Left ventricle myocardium inferior (tissue), 1 donor: ENCODE results near the gene GPR55. TPM values are rescaled to one million over a fixed set of nuclear protein-coding genes. Genes with fewer than 3 reads are reported as not detected.
A peak's percentile ranks its signal among the peaks of the same experiment; 100 is the strongest.

Experiments used
- DNase-seq: peaks from one replicate; pipeline ENCODE4 v3.0.0-alpha.2; 2020
- H3K27ac ChIP-seq: fragments of 200-600 bp; replicated peaks from 2 replicates; pipeline ENCODE4 v1.8.0; 2021
- H3K27me3 ChIP-seq: fragments of 200-600 bp; 2 replicates; pipeline ENCODE4 v1.8.0; 2021; ENCODE audit warnings: low read depth
- H3K36me3 ChIP-seq: fragments of 200-600 bp; 2 replicates; pipeline ENCODE4 v1.8.0; 2021
- H3K4me1 ChIP-seq: fragments of 200-600 bp; 2 replicates; pipeline ENCODE4 v1.8.0; 2021
- H3K4me3 ChIP-seq: fragments of 200-600 bp; 2 replicates; pipeline ENCODE4 v1.8.0; 2021; ENCODE audit warnings: mild to moderate bottlenecking, moderate library complexity
- H3K9me3 ChIP-seq: fragments of 200-600 bp; replicated peaks from 2 replicates; pipeline ENCODE4 v1.8.0; 2021
- intact Hi-C: fragments of 100-400 bp; cut with micrococcal nuclease; formaldehyde crosslinking; loops from one replicate; pipeline ENCODE4 v1.11.0; 2022
- total RNA-seq: library from RNA; stranded (reverse); fragmentation: NEBNext Ultra II Directional; extraction: Animal tissue kit (Norgen Biotek cat#: 25700); gene quantifications from one replicate; pipeline ENCODE4 v1.2.1, GENCODE V29; 2021
- TF ChIP-seq, protein P1 (sequence below): fragments of 200-600 bp; IDR thresholded peaks from 2 replicates; pipeline ENCODE4 v1.8.0; 2021; ENCODE audit warnings: antibody characterized with exemption, mild to moderate bottlenecking, borderline replicate concordance
- donor health status: DM: no; HTN: yes; CAD: no; lungs with severe emphysema.

Gene GPR55
- total RNA-seq, 1 donor from 2014 or later: not detected

DNA sequence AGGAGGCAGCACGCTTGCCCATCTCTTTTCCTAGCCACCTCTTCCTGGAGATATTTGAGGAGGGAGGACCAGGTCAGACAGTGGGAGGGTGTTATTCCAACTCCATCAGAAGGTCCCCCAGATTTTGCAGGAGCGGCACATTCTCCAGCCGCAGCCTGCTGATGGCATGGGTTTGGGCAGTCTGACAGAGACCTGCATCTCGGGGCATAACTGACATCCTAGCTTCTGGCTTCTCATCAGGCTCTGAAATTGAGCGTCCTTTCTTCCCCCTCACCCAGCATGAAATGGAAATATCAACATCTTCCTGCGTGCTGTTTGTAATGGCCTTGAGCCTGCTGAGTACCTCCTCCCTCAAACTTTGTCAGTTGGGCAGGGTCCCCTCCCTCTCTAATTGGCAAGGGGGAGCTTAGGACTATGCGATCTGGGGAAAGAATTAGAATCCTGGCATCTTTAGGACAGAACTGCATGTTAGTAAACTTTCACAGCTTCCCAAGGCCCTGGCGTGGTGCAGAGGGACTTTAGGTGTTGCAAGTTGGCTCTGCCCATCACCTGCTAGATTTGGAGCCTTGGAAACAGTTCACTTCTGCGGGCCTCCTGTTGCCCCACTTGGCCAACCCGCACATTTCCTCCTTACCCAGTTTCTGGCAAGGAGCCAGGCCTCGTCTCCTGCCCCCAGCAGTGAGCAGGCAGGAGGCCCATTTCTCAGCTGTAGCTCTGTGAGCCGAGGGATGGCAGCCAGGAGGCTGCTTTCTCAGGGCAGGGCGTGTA is 58.1 kb downstream of the GPR55 start:
- Histone ChIP-seq H3K36me3 (no peaks in the 10 kb centered on the region), H3K27me3 (peaks cover 40% of the 10 kb centered on the region), H3K9me3 (no peaks in the 10 kb centered on the region), H3K4me1 (peaks cover 63% of the 10 kb centered on the region), H3K4me3 (no peak overlapping the region), H3K27ac (no peak overlapping the region)
- intact Hi-C loops: no loop called here
- DNase-seq: no peak
- TF ChIP-seq, protein P1, sequence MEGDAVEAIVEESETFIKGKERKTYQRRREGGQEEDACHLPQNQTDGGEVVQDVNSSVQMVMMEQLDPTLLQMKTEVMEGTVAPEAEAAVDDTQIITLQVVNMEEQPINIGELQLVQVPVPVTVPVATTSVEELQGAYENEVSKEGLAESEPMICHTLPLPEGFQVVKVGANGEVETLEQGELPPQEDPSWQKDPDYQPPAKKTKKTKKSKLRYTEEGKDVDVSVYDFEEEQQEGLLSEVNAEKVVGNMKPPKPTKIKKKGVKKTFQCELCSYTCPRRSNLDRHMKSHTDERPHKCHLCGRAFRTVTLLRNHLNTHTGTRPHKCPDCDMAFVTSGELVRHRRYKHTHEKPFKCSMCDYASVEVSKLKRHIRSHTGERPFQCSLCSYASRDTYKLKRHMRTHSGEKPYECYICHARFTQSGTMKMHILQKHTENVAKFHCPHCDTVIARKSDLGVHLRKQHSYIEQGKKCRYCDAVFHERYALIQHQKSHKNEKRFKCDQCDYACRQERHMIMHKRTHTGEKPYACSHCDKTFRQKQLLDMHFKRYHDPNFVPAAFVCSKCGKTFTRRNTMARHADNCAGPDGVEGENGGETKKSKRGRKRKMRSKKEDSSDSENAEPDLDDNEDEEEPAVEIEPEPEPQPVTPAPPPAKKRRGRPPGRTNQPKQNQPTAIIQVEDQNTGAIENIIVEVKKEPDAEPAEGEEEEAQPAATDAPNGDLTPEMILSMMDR: no peak

DNA sequence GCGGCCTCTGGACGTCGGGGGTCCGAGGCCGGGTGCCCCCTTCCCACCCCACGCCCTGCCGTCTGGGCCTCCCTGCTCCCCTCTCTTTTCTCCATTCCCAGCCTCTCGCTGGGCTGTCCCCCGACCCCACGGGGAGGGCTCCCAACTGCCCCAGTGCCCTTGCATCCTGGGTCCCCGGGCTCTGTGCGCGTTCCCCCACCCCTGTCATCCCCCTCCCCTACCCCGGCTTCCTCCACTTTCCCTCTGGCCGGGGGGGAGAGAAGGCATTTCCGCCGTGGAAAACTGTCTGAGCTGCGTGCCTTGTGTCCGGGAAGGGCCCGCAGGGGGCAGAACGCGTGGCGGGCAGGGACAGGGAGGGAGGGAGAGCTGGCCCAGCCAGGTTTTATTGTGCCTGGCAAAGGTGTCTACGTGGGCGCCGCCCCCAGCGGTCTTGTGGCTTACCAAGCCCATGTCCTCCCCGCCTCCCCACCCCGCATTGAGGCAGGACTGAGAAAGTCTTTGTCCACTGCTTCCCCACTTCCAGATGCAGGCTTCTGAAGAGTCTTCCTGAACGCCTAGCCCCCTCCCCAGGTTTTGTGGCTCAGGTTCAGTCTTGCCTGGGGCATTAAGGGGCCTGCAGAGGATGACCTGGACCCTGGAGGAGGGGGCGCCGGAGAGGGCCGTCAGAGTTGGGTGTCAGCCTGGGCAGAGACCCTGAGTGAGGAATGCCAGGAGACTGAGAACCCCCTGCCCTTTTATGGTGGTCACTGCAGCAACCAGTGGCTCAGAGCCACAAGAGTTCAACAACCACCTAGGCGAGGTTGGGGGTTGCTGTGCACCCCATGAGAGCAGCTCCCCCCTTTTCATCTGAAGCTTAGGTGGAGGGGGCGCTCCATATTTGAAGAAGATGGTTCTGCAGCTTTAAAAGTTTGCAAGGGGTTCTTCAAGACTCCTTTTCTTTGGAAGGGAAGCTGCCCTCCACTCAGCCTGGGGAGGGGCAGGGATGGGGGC is 59.0 kb downstream of the GPR55 start:
- Histone ChIP-seq H3K36me3 (no peaks in the 10 kb centered on the region), H3K9me3 (no peaks in the 10 kb centered on the region), H3K4me3 (peak overlapping the region; percentile 86), H3K4me1 (peaks cover 58% of the 10 kb centered on the region), H3K27ac (no peak overlapping the region), H3K27me3 (peaks cover 47% of the 10 kb centered on the region)
- intact Hi-C loops: no loop called here
- no peak for DNase-seq
- TF ChIP-seq, protein P1: no peak

DNA sequence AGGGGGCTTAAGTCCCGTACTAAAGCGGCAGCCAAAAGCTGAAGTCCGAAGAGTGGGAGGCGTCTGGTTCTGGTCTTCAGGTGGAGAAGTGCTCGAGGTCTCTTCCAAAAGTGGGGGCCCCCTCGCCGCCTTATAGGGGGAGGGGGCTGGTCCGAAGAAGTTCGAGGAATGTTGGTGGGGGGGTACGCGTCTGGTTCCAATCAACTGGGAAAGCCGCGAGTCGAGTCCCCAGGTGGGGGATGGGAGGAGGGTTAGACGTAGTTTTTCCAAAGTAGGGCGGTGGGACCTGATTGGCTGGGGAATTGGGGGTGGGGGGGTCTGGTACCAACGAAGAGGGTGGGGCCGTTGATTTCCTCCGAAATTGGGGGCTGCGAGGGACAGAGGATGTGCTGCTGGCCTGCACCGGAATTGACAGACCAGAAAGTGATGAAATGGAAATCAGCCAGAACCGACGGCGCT is 59.7 kb downstream of the GPR55 start:
- Histone ChIP-seq H3K27ac (peak overlapping the region; percentile 30), H3K27me3 (peaks cover 54% of the 10 kb centered on the region), H3K36me3 (no peaks in the 10 kb centered on the region), H3K4me3 (peak overlapping the region; percentile 86), H3K9me3 (no peaks in the 10 kb centered on the region), H3K4me1 (peaks cover 51% of the 10 kb centered on the region)
- intact Hi-C loops: no loop called here
- no peak for DNase-seq
- TF ChIP-seq, protein P1: no peak

DNA sequence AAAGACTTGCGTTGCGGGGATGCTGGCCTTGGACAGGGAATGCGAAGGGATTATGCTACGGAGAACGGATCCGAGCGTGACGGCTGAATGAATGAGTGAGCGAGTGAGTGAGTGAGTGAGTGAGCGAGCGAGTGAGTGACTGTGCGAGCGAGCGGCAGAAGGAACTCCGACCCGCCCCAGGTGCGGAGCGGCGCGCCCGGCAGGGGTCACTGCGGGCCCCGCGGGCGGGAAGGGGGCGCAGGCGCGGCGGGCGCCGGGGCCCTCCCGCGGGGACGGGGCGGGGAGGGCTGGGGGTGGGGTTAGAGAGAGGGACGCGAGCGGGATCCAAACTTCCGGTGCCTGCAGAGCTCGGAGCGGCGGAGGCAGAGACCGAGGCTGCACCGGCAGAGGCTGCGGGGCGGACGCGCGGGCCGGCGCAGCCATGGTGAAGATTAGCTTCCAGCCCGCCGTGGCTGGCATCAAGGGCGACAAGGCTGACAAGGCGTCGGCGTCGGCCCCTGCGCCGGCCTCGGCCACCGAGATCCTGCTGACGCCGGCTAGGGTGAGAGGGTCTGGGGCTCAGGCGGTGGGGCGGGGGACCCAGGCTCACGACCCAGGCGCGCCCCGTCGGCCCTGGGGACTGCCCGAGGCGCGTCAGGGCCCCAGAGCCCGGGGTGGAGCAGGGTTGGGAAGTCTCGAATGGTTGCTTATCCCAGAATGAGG is 60.3 kb downstream of the GPR55 start, which contains the start of gene ITM2C:
ITM2C (plus strand) TSS at position 338 of the 702 bp plus-strand sequence; CDS start at position 422, 84 bp downstream.
- Histone ChIP-seq H3K27me3 (peaks cover 60% of the 10 kb centered on the region), H3K4me1 (peaks cover 45% of the 10 kb centered on the region), H3K27ac (peak within 1 kb of the TSS; percentile 30), H3K36me3 (no peaks in the 10 kb centered on the region), H3K9me3 (no peaks in the 10 kb centered on the region), H3K4me3 (peak within 1 kb of the TSS; percentile 86)
- TF ChIP-seq, protein P1: peak; percentile 58
- intact Hi-C loops: no loop called here
- DNase-seq: peak; percentile 67

DNA sequence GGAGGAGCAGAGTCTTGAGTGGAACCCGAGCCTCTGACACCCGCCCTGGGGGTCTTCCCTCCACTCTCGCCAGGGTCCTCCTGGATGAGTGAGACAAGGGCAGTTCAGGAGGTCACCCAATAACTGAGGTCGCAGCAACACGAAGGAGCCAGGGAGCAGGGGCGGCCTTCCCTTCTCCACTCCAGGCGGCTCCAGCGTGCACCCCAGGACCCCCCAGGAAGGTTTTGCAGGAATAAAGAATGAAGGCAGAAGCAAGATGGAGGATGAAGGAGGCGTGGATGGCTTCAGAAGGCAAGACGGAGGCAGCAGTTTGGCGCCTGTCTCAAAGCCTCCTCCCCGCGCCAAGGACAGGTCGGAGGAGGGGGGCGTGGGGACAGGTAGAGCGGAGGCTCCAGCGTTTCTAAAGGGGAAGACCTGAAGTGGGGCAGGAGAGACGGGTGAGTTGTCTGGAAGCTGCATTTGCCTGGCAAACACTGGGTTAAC is 60.9 kb downstream of the GPR55 start:
- TF ChIP-seq, protein P1: no peak
- DNase-seq: no peak
- intact Hi-C loops: no loop called here
- no peak overlapping the region for H3K27ac ChIP-seq
- peaks cover 39% of the 10 kb centered on the region for H3K4me1 ChIP-seq
- H3K27me3 ChIP-seq: peaks cover 66% of the 10 kb centered on the region
- H3K36me3 ChIP-seq: no peaks in the 10 kb centered on the region
- H3K9me3 ChIP-seq: no peaks in the 10 kb centered on the region
- H3K4me3 ChIP-seq: peak overlapping the region; percentile 86
